ENCODE data around the gene RPL37A.

RPL37A gene

GRCh38 chr2:216507220-216508160 lies 8.8 kb downstream of the RPL37A start (continued):
- TF ChIP-seq PATZ1 (CRISPR knock-in tag; IDR thresholded peaks at IDR 0.05; ENCODE audit: borderline replicate concordance) (no peak), ZNF565 (CRISPR knock-in tag; conservative IDR thresholded peaks at IDR 0.05; ENCODE audit: low read depth) (no peak), PPARA (CRISPR knock-in tag; IDR thresholded peaks at IDR 0.05; ENCODE audit: borderline replicate concordance) (no peak), BACH2 (CRISPR knock-in tag; IDR thresholded peaks at IDR 0.05; ENCODE audit: borderline replicate concordance) (no peak), ZFP3 (CRISPR knock-in tag; IDR thresholded peaks at IDR 0.05) (no peak), SNAI2 (CRISPR knock-in tag; IDR thresholded peaks at IDR 0.05) (no peak), TCF4 (CRISPR knock-in tag; IDR thresholded peaks at IDR 0.05; ENCODE audit: borderline replicate concordance) (no peak), RARB (CRISPR knock-in tag; IDR thresholded peaks at IDR 0.05) (no peak), POU6F1 (CRISPR knock-in tag; IDR thresholded peaks at IDR 0.05; ENCODE audit: borderline replicate concordance, low read depth) (no peak), OSR1 (CRISPR knock-in tag; IDR thresholded peaks at IDR 0.05) (no peak)

- ATAC-seq, result peak; percentile 3
- TF ChIP-seq ZNF8 (CRISPR knock-in tag; IDR thresholded peaks at IDR 0.05) (no peak), ZNF70 (CRISPR knock-in tag; IDR thresholded peaks at IDR 0.05) (no peak), ARNTL (CRISPR knock-in tag; IDR thresholded peaks at IDR 0.05; ENCODE audit: borderline replicate concordance, low read depth) (no peak), OSR1 (CRISPR knock-in tag; IDR thresholded peaks at IDR 0.05) (no peak), BACH2 (CRISPR knock-in tag; IDR thresholded peaks at IDR 0.05; ENCODE audit: borderline replicate concordance) (no peak)
These were observed 9.6 kb downstream of the RPL37A start for GRCh38 chr2:216508229-216508628.

- peak; percentile 74 for ATAC-seq
- TF ChIP-seq OSR1 (CRISPR knock-in tag; IDR thresholded peaks at IDR 0.05) (no peak), ZFP30 (CRISPR knock-in tag; IDR thresholded peaks at IDR 0.05) (no peak), ARNTL (CRISPR knock-in tag; IDR thresholded peaks at IDR 0.05; ENCODE audit: borderline replicate concordance, low read depth) (no peak), CSRNP3 (CRISPR knock-in tag; IDR thresholded peaks at IDR 0.05) (no peak), GLIS3 (CRISPR knock-in tag; IDR thresholded peaks at IDR 0.05) (no peak), RARB (CRISPR knock-in tag; IDR thresholded peaks at IDR 0.05) (no peak), TOX (CRISPR knock-in tag; IDR thresholded peaks at IDR 0.05; ENCODE audit: borderline replicate concordance) (no peak), TCF4 (CRISPR knock-in tag; IDR thresholded peaks at IDR 0.05; ENCODE audit: borderline replicate concordance) (no peak), TSHZ2 (CRISPR knock-in tag; IDR thresholded peaks at IDR 0.05) (no peak), POU6F1 (CRISPR knock-in tag; IDR thresholded peaks at IDR 0.05; ENCODE audit: borderline replicate concordance, low read depth) (no peak), BACH2 (CRISPR knock-in tag; IDR thresholded peaks at IDR 0.05; ENCODE audit: borderline replicate concordance) (no peak), ZNF70 (CRISPR knock-in tag; IDR thresholded peaks at IDR 0.05) (no peak), PATZ1 (CRISPR knock-in tag; IDR thresholded peaks at IDR 0.05; ENCODE audit: borderline replicate concordance) (no peak), ZNF565 (CRISPR knock-in tag; conservative IDR thresholded peaks at IDR 0.05; ENCODE audit: low read depth) (no peak), CSDC2 (CRISPR knock-in tag; IDR thresholded peaks at IDR 0.05) (no peak), PPARA (CRISPR knock-in tag; IDR thresholded peaks at IDR 0.05; ENCODE audit: borderline replicate concordance) (no peak), ZNF8 (CRISPR knock-in tag; IDR thresholded peaks at IDR 0.05) (no peak)
These were observed 18.2 kb downstream of the RPL37A start for GRCh38 chr2:216516730-216517350.
